Measurements from ENCODE around the gene ELK4. TPM values are rescaled to one million over a fixed set of nuclear protein-coding genes. Genes with fewer than 3 reads are reported as not detected.
A peak's percentile ranks its signal among the peaks of the same experiment; 100 is the strongest.

The ELK4 gene
- total RNA-seq, 1 donor from 2014 or later = 71.5 TPM

GRCh38 chr1:205612556-205612955 is 19.3 kb downstream of the ELK4 start:
- no peaks in the 10 kb centered on the region for H3K27me3 ChIP-seq
- no peak for ATAC-seq
- no peaks in the 10 kb centered on the region for H3K9me3 ChIP-seq
- intact Hi-C loops (cut with DNase I) = no loop called here
- peaks cover 20% of the 10 kb centered on the region for H3K4me1 ChIP-seq
- DNase-seq = no peak
- no peak overlapping the region for H3K4me3 ChIP-seq
- H3K36me3 ChIP-seq = peaks cover 53% of the 10 kb centered on the region
- no peak for TF ChIP-seq CTCF (IDR thresholded peaks at IDR 0.05)
- no peak overlapping the region for H3K27ac ChIP-seq

GRCh38 chr1:205612104-205612503 is 19.7 kb downstream of the ELK4 start:
- Histone ChIP-seq H3K27me3 (no peaks in the 10 kb centered on the region), H3K36me3 (peaks cover 48% of the 10 kb centered on the region), H3K9me3 (no peaks in the 10 kb centered on the region), H3K4me1 (peaks cover 20% of the 10 kb centered on the region), H3K27ac (no peak overlapping the region), H3K4me3 (no peak overlapping the region)
- intact Hi-C loops (cut with DNase I) = no loop called here
- no peak for TF ChIP-seq CTCF (IDR thresholded peaks at IDR 0.05)
- DNase-seq (no peak), ATAC-seq (no peak)

- DNase-seq = no peak
- peaks cover 20% of the 10 kb centered on the region for H3K4me1 ChIP-seq
- no peak for TF ChIP-seq CTCF (IDR thresholded peaks at IDR 0.05)
- H3K9me3 ChIP-seq = no peaks in the 10 kb centered on the region
- no peak overlapping the region for H3K27ac ChIP-seq
- no peaks in the 10 kb centered on the region for H3K27me3 ChIP-seq
- no peak overlapping the region for H3K4me3 ChIP-seq
- intact Hi-C loops (cut with DNase I) = no loop called here
- no peak for ATAC-seq
- H3K36me3 ChIP-seq = peaks cover 37% of the 10 kb centered on the region
These were observed 20.8 kb downstream of the ELK4 start for GRCh38 chr1:205610901-205611466.

- intact Hi-C loops (cut with DNase I) = no loop called here
- Histone ChIP-seq H3K9me3 (no peaks in the 10 kb centered on the region), H3K4me3 (no peak overlapping the region), H3K4me1 (peaks cover 20% of the 10 kb centered on the region), H3K27me3 (no peaks in the 10 kb centered on the region), H3K36me3 (peaks cover 27% of the 10 kb centered on the region), H3K27ac (no peak overlapping the region)
- DNase-seq (no peak), ATAC-seq (no peak)
- TF ChIP-seq CTCF (IDR thresholded peaks at IDR 0.05) = no peak
These were observed 21.8 kb downstream of the ELK4 start for GRCh38 chr1:205610036-205610435.

GRCh38 chr1:205604825-205605505 is 26.8 kb downstream of the ELK4 start:
- intact Hi-C loops (cut with DNase I) = no loop called here
- peaks cover 11% of the 10 kb centered on the region for H3K36me3 ChIP-seq
- ATAC-seq (peak; percentile 84), DNase-seq (no peak)
- H3K27ac ChIP-seq = no peak overlapping the region
- no peaks in the 10 kb centered on the region for H3K9me3 ChIP-seq
- H3K27me3 ChIP-seq = no peaks in the 10 kb centered on the region
- no peak overlapping the region for H3K4me3 ChIP-seq
- peaks cover 6% of the 10 kb centered on the region for H3K4me1 ChIP-seq
- no peak for TF ChIP-seq CTCF (IDR thresholded peaks at IDR 0.05)
